Measurements from ENCODE around the gene RBM39. TPM values are rescaled to one million over a fixed set of nuclear protein-coding genes. Genes with fewer than 3 reads are reported as not detected.

RBM39 gene
- polyA plus RNA-seq, 1 of the 3 experiments (the other 2 are of a cell fraction) = 68.4 TPM

GRCh38 chr20:35669221-35669620 is 72.8 kb downstream of the RBM39 start:
- peaks cover 6% of the 10 kb centered on the region for H3F3A ChIP-seq (replicated peaks; ENCODE audit: insufficient read depth)
- no peaks in the 10 kb centered on the region for H3K9me3 ChIP-seq
- no peak overlapping the region for H3K4me3 ChIP-seq (ENCODE audit: low read depth in 2 of 2, low read length in 1 of 2)
- peaks cover 6% of the 10 kb centered on the region for H3K79me2 ChIP-seq (ENCODE audit: insufficient read depth)
- no peak overlapping the region for H3K4me2 ChIP-seq
- H3K9ac ChIP-seq = no peak overlapping the region
- H4K20me1 ChIP-seq (ENCODE audit: insufficient read depth) = no peaks in the 10 kb centered on the region; the same call in 1 of the 2 replicates
- 98% methylated on average over 5 of the region's 5 CpGs for WGBS (ENCODE audit: low lambda C conversion rate)
- no peaks in the 10 kb centered on the region for H3K9me2 ChIP-seq
- TF ChIP-seq RXRA (IDR thresholded peaks at IDR 0.05; ENCODE audit: borderline replicate concordance, low read depth) (no peak), RCOR1 (IDR thresholded peaks at IDR 0.05; ENCODE audit: low read length) (no peak), REST (IDR thresholded peaks at IDR 0.05; ENCODE audit: low read depth, low read length) (no peak), FOXJ3 (CRISPR knock-in tag; IDR thresholded peaks at IDR 0.05) (no peak), YY1 (IDR thresholded peaks at IDR 0.05; ENCODE audit: low read depth) (no peak), RFX5 (IDR thresholded peaks at IDR 0.05; ENCODE audit: low read length) (no peak), FOXM1 (IDR thresholded peaks at IDR 0.05; ENCODE audit: low read depth) (no peak), MAX (IDR thresholded peaks at IDR 0.05; ENCODE audit: low read depth) (no peak), FOSL2 (IDR thresholded peaks at IDR 0.05; ENCODE audit: borderline replicate concordance, low read depth) (no peak), ZBTB33 (IDR thresholded peaks at IDR 0.05; ENCODE audit: borderline replicate concordance, low read depth) (no peak), GATA2 (CRISPR knock-in tag; IDR thresholded peaks at IDR 0.05) (no peak), SMC3 (IDR thresholded peaks at IDR 0.05; ENCODE audit: low read depth, low read length) (no peak), PBX3 (IDR thresholded peaks at IDR 0.05) (no peak), TCF12 (IDR thresholded peaks at IDR 0.05) (no peak), GABPA (IDR thresholded peaks at IDR 0.05; ENCODE audit: low read depth) (no peak)
- no peaks in the 10 kb centered on the region for H3K27me3 ChIP-seq (ENCODE audit: insufficient read depth)
- no peak overlapping the region for H2AFZ ChIP-seq (ENCODE audit: low read depth)
- H3K27ac ChIP-seq (ENCODE audit: low read depth in 2 of 2, low read length in 1 of 2) = no peak overlapping the region
- CTCF ChIA-PET = interaction anchor here (1.4 kb wide), 1 partner anchor 469 kb away, joined by 3 read pairs; no protein-coding TSS in a partner anchor
- POLR2A ChIA-PET = no interaction called here
- peaks cover 33 to 40% of the 10 kb centered on the region in 2 experiments for H3K36me3 ChIP-seq (replicated peaks in 1 of 2; ENCODE audit: control insufficient read depth in 1 of 2, insufficient read depth in 2 of 2, low read length in 1 of 2)
- DNase-seq = no peak
- H3K4me1 ChIP-seq (ENCODE audit: control insufficient read depth in 1 of 2, insufficient read depth in 2 of 2, low read depth in 1 of 2, low read length in 1 of 2) = no peaks in the 10 kb centered on the region; a peak in 1 of 4 replicates

All from SK-N-SH (cell line).